ENCODE data around the gene THOC6. TPM values are rescaled to one million over a fixed set of nuclear protein-coding genes. Genes with fewer than 3 reads are reported as not detected.

Gene THOC6
- total RNA-seq, 1 donor from 2014 or later: 23.7 TPM

DNA sequence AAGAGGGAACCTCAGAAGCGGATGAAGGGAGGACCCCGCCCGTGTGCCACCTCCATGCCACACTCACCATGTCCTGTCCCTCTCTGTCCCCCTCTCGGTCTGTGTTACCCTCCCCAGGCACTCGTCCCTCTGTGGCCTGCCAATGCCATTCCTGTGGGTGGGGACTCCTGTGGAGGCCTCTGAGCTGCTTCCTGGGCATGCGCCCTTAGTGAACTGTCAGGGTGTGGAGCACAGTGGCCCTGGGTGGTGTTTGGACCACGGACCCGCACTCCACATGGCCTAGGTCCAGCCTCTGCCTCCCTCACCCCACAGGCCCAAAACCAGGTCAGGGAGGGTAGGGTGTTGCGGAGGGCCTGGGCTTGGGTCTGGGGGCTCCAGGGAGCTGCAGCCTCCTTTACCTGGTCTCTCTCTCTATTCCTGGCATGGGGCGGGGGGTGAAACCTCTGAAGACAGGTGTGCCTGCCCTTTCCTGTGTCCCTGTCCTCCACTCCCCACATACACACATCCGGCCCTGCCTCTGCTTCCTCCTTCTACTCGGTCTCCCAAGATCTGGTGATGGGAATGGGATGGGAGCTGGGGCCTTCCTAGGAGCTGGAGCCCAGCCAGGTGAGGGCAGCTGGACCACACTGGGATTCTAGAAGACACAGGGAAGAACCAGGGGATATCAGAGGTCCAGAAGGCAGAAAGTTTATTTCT, 32.1 kb upstream of the THOC6 start:
- DNase-seq (ENCODE audit: low read depth): peak; percentile 37

DNA sequence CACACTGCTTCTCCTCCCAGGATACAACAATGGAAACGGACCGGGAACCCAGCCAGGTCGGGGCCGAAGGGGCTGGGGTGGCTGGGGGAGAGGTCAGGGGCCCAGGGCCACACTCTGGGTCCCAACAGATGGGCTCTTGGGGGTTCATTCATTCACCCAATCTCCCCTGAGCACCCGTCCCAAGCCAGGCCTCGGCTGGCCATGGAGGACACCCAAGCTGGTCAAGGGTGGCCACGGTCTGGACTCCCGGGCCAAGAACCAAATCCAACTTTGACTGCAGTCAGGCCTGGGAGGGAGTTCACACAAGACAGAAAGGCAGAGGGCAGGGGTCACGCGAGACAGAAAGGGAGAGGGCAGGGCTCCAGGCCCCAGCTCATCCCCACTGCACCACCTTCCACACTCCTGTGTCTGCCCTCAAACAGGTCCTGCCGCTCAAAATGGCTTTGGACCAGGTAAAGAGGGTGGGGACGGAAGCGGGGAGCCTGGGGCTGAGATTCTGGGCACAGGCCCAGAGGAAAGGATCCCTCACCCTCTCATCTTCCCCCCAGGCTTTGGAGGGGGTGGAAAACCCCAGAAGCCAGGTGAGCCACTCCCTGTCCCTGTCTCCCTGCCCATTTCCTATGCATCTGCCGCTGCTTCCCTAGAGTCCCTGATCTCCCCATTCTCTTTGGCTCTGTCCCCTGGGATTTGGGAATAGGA, 31.3 kb upstream of the THOC6 start:
- DNase-seq (ENCODE audit: low read depth): no peak

DNA sequence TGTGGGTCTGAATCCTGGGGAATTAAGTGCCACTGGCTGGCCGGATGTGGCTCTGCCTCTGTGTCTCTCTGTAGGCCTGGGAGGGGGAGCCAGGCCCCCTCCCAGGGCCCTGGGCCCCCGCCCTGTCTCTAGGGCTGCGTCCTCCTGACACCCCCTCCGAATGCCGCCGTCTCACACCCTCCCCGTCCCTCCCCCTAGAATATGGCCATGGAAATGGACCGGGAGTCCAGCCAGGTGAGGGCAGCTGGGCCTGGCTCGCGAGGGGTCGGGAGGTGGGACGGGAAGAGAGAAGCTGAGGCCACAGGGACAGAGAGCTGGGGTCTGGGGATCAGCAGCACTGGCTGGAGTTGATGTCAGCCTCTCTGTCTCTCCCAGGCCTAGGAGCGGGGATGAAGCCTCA, 27.5 kb upstream of the THOC6 start:
- no peak for DNase-seq (ENCODE audit: low read depth)

DNA sequence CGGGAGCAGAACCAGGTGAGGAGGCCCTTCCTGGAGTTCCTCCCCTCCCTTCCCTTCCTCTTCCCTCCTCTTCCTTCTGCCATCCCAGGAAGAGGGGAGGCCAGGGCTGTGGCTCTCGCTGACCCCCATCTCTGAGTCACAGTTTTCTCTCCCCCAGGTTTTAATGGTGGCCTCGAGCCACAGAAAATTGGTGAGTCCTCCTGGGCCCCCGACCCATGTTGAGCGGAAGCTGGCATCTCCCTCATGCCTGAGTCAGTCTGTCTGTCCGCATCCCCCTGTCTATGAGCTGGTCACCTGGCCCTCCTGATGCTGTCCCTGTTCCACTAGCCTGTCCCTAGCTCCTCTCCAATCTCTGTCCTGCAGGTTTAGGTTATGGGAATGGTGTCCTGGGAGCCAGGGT, 23.9 kb upstream of the THOC6 start:
- no peak for DNase-seq (ENCODE audit: low read depth)

DNA sequence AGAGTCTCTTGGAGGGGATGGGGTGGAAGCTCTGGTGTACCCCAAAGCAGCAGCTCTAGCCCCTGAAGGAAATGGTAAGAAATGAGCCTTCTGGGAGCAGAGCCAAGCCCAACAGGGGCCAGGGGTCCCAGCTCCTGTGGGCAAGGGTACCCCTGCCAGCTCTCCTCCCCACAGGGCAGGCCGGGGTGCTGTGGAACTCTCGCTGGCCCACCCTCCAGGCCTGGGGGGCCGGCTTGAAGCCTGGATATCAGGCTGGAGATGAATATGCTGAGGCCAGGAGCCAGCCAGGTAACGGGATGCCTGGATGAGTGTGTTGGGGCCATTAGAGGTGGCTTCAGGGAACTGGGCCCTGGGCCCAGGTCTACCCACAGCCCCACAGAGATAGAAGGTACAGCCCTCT, 23.3 kb upstream of the THOC6 start:
- no peak for DNase-seq (ENCODE audit: low read depth)

DNA sequence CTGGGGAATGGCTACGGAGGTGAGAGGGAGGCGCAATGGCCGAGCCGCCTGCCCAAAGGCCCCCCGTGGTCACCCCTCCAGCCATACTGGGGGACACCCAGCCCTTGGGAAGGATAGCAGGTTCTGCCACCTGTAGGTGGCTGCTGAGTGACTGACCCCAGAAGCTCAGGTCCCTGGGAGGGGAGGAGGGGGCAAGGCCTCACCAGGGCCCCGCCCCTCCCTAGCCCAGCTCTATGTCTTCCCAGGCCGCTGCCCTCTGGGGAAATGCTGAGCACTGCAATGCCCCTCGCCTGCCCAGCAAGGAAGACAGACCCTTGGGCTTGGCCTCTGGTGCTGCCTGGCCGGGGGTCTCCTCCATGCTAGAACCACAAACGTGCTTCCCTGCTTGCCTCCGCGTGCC, 22.5 kb upstream of the THOC6 start:
- no peak for DNase-seq (ENCODE audit: low read depth)

DNA sequence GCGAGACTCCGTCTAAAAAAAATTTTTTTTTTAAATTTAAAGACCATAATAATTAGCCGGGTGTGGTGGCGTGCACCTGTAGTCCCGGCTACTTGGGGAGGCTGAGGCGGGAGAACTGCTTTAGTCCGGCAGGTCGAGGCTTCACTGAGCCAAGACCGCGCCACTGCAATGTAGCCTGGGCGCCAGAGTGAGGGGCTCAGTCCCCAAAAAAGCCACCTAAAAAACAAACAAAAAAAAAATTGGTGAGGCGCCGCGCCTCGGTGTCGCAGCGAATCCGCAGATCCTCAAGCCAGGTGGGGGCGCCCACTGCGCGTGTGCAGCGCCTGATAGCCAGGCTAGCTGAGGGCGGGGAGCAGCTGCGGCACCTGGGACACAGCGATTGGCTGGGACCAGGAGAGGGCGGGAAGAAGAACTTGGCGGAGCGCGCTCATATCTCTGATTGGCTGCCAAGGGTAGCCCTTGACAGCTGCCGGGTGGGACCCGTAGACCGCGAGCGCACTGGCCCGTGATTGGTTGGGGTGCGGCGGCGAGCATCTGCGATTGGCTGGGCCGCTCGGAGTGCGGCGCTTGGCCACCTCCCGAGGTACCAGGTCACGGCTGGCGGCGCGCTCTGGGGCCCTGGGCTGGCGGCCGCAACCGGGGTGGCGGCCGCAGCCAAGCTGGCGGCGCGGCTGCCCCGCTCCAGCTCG, 20.1 kb upstream of the THOC6 start:
- peak; percentile 99 for DNase-seq (ENCODE audit: low read depth)

DNA sequence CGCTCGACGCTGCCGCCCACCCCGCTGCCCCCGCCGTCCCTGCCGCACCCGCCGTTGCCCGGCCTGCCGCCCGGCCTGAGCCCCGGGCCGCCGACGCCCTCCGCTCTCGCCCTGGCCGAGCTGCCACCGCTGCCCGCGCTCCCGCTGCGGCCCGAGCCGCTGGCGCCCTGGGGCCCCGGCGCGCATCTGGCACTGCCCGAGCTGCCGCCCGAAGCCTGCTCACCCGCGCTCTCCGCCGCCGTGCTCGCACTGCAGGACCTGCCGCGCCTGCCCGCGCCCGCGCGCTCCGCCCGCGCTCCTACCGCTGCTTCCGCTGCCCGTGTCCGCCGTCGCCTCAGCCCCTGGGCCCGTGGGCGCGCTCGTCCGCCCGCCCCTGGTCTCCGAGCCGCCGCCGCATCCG, 19.5 kb upstream of the THOC6 start:
- no peak for DNase-seq (ENCODE audit: low read depth)

DNA sequence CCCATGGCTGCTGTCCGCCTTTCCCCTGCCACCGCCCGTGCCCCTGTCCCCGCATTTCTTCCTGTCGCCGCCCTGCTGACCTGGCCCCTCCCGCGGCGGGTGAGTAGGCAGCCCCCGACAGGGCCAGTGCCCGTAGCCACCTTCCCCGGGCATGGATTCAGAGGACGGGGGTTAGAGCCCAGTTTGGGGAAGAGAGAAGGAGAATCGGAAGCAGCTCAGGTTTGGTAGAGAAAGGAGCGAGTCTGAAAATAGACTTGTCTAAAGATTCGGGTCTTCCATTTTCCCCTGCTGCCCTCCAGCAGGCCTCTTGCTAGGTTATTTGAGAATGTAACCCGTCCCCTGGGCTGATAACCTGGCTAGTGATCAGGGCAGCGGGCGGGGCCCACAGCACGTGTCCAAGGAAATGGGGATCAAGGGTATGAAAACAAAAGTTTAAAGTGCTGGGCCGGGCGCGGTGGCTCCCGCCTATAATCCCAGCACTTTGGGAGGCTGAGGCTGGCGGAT, 19.0 kb upstream of the THOC6 start:
- no peak for DNase-seq (ENCODE audit: low read depth)

DNA sequence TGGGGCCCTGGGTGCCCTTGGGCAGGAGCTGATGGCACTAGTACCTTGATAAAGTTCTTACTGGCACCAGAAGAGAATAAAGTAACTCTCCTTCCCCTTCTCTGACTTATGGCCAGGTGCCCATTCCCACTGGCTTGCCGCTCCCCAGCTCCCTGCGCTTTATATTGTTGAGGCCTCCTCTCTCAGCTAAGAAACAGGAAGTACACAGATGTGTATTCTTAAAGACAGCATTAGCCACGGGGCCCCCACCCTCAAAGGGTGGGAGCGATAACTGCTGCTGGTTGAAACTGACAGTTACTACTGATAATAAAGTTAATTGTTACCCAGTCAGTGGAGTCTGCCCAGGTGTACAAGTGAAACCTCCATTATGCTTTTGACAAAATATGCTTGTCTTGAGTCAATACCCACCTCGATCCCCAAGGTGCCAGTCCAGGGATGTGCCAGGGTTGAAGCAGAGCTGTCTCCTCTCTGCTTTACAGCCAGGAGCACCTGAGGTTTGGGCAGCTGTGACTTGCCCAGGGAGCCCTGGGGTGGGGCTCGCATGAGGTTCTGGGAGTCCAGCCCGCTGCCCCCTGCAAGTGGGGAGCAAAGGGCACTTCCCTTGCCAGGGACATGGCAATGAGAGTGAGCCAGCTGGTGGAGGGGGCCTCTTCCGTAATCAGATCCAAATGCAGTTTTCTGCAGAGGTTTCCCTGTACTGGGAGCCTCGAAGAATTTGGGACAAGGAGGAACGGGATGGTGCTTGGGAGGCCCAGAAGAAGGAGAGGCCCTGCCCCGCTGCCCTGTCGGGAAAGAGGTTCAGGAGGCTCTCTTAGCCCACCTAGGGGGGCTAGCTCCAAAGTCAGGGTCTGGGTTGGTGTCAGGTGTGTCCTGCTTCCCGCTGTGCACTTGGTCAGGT, 16.5 kb upstream of the THOC6 start:
- DNase-seq (ENCODE audit: low read depth): no peak

DNA sequence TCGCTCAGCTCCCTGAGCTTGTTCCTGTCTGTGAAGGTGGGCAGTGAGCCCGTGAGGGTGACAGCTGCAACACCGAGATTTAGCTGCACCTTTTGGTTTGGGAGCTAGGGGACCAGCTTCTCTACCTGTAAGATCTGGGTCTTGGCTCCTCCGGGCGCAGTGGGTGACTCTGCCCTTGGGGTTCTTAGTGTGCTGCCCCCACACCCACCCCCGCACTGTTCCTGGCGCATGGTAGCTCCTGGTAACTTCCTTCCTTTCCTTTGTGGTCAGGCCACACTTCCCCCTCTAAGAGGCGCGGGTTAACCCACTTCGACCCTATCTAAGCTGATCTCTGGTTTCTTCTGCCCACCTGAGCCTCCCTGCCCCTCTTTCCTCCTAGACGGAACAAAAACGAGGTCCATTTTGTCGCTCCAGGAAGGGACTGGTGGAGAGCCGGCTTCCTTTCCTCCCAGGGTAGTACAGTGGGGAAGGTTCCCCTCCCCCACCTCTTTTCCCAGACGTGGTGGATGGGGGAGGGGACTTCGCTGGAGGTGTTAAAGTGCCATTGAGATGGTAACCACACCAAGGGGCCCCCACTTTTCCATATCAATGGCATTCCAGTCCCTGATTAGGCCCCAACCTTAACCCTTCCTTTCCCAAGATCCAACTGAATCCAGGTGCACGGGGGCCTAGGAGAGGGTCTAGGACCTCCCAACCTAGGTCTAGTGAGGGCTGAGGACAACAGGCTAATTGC, 15.7 kb upstream of the THOC6 start:
- no peak for DNase-seq (ENCODE audit: low read depth)

DNA sequence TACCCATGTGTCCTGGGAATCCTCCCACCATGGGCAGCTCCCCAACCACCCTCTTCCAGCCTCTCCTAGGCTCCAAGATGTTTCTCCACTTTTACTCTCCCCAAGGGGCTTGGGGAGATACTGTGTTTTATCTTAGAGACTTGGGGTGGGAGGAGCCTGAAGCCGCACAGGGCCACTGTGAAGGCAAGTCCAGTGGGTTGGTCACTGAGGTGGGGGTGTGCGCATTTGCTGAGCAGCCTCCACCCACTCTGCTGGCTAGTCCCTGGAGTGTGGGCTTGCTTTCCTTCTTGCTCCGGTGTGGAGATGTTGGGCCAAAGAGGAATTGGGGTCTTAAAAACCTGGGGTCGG, 15.2 kb upstream of the THOC6 start:
- no peak for DNase-seq (ENCODE audit: low read depth)

DNA sequence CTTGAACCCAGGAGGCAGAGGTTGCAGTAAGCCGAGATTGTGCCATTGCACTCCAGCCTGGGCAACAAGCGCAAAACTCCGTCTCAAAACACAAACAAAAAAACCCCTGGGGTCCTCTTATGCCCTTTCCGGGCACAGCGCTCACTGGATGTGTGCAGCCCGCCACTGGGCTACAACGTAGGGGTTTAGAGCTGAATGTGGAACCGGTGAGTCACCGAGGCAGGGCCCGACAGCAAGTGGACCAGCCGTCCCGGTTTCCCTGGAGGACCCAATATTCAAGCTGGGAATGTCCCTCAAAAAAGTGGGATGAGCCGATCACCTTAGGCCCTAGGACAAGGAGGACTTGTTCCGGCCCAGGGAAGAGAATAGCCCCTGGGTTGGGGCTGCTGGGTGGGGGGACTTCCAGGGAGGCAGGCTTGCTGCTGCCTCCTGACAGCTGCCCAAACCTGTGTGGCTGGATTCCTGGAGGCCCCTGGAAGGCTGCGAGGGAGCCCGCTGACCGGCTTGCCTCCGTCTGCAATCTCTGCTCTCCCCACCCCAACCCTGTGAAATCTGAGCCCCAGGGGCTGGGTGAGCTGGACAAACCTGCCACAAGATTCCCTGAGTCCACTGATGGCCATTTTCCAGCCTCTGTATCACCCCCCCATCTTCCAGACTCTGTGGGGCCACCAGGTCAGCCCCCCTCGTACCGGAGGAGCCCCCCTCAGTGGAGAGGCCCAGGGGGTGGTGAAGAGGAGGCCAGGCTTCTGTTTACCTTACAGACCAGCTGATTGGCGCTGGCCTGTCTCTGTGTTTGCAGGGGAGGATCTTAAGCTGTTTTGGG, 14.1 kb upstream of the THOC6 start:
- DNase-seq (ENCODE audit: low read depth): no peak

DNA sequence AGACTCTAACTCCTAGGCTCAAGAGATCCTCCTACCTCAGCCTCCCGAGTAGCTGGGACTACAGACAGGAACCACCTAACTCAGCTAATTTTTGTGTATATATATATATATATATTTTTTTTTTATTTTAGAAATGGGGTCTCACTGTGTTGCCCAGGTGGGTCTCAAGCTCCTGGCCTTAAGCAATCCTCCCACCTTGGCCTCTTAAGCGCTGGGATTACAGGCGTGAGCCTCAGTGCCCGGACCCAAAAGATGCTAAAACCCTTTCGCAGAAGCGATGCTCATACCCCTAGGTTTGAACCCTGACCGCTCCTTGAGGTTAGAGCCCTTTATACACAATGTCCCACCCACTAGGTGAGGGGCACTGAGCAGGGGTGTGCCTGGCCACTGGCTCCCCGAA, 13.3 kb upstream of the THOC6 start:
- DNase-seq (ENCODE audit: low read depth): no peak

DNA sequence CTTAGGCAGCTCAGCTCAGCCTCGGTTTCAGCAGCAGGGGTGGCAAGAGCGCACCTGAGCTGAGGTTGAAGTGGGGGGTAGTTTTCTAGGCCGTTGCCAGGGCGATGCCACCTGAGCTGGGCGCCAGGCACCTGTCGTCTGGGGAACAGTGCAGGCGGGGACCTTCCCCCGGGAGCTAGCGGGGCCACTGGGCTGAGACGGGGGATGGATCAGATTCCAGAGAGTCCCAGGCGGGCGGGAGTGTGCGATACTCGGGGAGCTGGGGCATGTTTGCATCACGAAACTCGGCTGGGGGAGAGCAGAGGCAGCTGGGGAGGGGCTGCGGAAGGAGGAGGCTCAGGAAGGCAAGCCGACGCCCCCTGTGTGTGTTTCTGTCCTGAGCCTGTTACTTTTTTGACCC, 11.6 kb upstream of the THOC6 start:
- no peak for DNase-seq (ENCODE audit: low read depth)

DNA sequence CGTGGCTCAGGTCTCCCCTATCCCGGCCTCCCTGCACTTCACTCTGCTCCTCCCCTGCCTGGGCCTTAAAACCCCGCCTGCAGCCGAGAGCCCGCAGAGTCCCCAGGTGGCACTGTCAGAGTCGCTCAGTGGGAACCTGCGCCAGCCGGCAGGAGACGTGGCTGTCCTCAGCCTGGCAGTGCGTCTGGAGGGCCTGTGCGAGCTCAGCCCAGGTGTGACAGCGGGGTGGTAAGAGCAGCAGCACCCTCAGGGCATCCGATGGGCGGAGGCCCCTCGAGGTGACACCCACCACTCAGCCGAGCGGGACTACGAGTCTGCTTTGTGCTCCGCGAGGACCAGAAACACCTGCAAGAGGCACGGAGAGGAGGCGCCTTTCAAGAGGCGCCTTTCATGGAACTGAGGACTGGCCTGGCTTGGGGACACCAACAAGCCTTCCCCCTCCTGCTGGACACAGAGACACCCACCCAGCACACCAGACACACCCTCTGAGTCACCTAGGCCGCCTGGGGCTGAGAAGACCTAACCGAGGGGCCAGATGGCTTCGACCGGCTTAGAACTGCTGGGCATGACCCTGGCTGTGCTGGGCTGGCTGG, 10.9 kb upstream of the THOC6 start, which contains the start of gene CLDN9:
TSS of gene CLDN9 (plus strand) at position 96 of the 593 bp plus-strand sequence. CDS start at position 536, 440 bp downstream.
- DNase-seq (ENCODE audit: low read depth): no peak

DNA sequence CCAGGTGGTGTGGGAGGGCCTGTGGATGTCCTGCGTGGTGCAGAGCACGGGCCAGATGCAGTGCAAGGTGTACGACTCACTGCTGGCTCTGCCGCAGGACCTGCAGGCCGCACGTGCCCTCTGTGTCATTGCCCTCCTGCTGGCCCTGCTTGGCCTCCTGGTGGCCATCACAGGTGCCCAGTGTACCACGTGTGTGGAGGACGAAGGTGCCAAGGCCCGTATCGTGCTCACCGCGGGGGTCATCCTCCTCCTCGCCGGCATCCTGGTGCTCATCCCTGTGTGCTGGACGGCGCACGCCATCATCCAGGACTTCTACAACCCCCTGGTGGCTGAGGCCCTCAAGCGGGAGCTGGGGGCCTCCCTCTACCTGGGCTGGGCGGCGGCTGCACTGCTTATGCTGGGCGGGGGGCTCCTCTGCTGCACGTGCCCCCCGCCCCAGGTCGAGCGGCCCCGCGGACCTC, 10.3 kb upstream of the THOC6 start:
- no peak for DNase-seq (ENCODE audit: low read depth)

DNA sequence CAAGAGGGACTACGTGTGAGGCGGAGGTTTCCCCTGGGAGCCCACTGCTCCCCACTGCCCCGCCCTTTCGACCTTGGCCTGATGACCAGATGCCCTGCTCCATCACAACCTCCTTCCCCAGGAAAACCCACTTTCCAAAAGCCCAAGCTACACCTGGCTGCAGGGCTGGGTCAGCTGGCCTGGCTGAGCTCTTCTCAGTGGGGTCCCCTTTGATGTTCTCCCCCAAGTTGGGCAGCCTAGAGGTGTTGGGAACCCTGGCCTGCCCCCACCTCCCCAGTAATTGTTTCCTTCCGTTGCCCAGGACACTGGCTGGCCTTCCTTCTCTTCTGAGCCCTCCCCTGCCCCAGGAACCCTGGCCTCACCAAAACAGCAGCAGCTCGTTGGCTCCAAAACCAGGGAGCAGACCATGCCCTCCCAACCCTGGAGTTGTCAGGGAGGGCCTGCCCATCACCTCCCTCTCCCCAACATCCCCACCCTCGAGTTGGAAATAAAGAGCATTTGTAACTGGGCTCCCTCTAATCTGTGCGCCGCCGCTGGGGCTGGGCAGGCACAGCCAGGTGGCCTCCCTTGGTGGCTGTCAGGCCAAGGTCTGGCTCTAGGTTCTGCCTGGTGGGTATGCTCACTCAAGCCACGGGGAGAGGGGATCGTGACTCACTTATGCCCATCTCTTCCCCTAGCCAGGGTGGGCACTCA, 9.7 kb upstream of the THOC6 start:
- no peak for DNase-seq (ENCODE audit: low read depth)

DNA sequence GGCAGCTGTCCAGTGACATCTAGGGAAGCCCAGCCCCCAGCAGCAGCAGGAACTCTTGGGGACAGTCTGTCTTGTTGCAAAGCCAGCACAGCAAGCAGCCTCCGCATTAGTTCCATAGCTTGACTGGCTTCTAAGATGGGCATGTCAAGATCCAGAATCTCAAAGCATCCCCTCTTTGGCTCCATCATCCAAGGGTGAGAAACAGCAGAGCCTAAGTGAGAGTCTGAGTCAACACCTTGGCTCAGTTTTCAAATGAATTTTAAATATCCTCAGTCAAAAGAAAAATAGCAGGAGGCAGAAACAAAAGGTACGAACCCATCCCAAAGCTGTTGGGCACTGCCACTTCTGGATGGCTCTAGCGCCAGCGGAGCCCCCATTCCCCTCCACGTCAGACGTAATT, 8.9 kb upstream of the THOC6 start:
- no peak for DNase-seq (ENCODE audit: low read depth)

Measured in myocyte (in vitro differentiated cells).